ENCODE results near the gene QPRT. TPM values are rescaled to one million over a fixed set of nuclear protein-coding genes. Genes with fewer than 3 reads are reported as not detected.
"Not testable (repeated sequence)": the region's sequence is repeated elsewhere in the genome, so short reads cannot be mapped to it uniquely, and the experiment has no call there.

Gene QPRT
- total RNA-seq, 1 donor from 2014 or later = 49.6 TPM

GRCh38 chr16:29738514-29738913, 59.5 kb downstream of the QPRT start:
- TF ChIP-seq, protein P1, sequence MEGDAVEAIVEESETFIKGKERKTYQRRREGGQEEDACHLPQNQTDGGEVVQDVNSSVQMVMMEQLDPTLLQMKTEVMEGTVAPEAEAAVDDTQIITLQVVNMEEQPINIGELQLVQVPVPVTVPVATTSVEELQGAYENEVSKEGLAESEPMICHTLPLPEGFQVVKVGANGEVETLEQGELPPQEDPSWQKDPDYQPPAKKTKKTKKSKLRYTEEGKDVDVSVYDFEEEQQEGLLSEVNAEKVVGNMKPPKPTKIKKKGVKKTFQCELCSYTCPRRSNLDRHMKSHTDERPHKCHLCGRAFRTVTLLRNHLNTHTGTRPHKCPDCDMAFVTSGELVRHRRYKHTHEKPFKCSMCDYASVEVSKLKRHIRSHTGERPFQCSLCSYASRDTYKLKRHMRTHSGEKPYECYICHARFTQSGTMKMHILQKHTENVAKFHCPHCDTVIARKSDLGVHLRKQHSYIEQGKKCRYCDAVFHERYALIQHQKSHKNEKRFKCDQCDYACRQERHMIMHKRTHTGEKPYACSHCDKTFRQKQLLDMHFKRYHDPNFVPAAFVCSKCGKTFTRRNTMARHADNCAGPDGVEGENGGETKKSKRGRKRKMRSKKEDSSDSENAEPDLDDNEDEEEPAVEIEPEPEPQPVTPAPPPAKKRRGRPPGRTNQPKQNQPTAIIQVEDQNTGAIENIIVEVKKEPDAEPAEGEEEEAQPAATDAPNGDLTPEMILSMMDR (IDR thresholded peaks at IDR 0.05) = no peak
- TF ChIP-seq EZH2phosphoT487 (IDR thresholded peaks at IDR 0.05) (no peak), EZH2 (IDR thresholded peaks at IDR 0.05) (no peak)
- Mint-ChIP-seq H3K4me3 (no peak overlapping the region), H3K27me3 (ENCODE audit: insufficient read depth, low read depth) (peaks cover 15% of the 10 kb centered on the region), H3K9me3 (no peaks in the 10 kb centered on the region), H3K36me3 (no peaks in the 10 kb centered on the region), H3K4me1 (peaks cover 3% of the 10 kb centered on the region), H3K27ac (no peak overlapping the region)
- Histone ChIP-seq H3K9ac (no peak overlapping the region), H3K4me2 (no peak overlapping the region), H4K20me1 (ENCODE audit: low read depth) (no peaks in the 10 kb centered on the region), H3K27ac (no peak overlapping the region), H3K27me3 (no peaks in the 10 kb centered on the region), H3K4me1 (no peaks in the 10 kb centered on the region), H3K36me3 (no peaks in the 10 kb centered on the region), H3K4me3 (no peak overlapping the region), H3K9me3 (ENCODE audit: low read depth) (no peaks in the 10 kb centered on the region), H2AFZ (replicated peaks) (no peak overlapping the region), H3K79me2 (ENCODE audit: low read depth) (no peaks in the 10 kb centered on the region), H3F3A (ENCODE audit: low read depth) (no peaks in the 10 kb centered on the region)
- no peak for DNase-seq (ENCODE audit: low spot score)

GRCh38 chr16:29739927-29740629, 61.1 kb downstream of the QPRT start:
- H3K36me3 Mint-ChIP-seq; H3K9ac ChIP-seq; H3K9me3 ChIP-seq (ENCODE audit: low read depth); H3K4me1 Mint-ChIP-seq; H3K4me1 ChIP-seq; H3K27ac Mint-ChIP-seq; H2AFZ ChIP-seq (replicated peaks); H3K27me3 ChIP-seq; H3K4me3 Mint-ChIP-seq; H4K20me1 ChIP-seq (ENCODE audit: low read depth); H3K36me3 ChIP-seq; H3F3A ChIP-seq (ENCODE audit: low read depth); DNase-seq (ENCODE audit: low spot score); H3K4me2 ChIP-seq; H3K4me3 ChIP-seq; H3K27ac ChIP-seq; H3K79me2 ChIP-seq (ENCODE audit: low read depth); H3K9me3 Mint-ChIP-seq: not testable (repeated sequence)
- peaks cover 16% of the 10 kb centered on the region for H3K27me3 Mint-ChIP-seq (ENCODE audit: insufficient read depth, low read depth)

GRCh38 chr16:29740630-29741015, 61.6 kb downstream of the QPRT start:
- H3K4me3 Mint-ChIP-seq; DNase-seq (ENCODE audit: low spot score); H3F3A ChIP-seq (ENCODE audit: low read depth); H3K9ac ChIP-seq; H2AFZ ChIP-seq (replicated peaks); H3K9me3 Mint-ChIP-seq; H3K4me1 Mint-ChIP-seq; H3K36me3 ChIP-seq; H3K36me3 Mint-ChIP-seq; H3K4me3 ChIP-seq; H3K79me2 ChIP-seq (ENCODE audit: low read depth); H3K9me3 ChIP-seq (ENCODE audit: low read depth); H4K20me1 ChIP-seq (ENCODE audit: low read depth); H3K4me2 ChIP-seq; H3K27ac ChIP-seq; H3K27me3 ChIP-seq; H3K4me1 ChIP-seq: not testable (repeated sequence)
- H3K27ac Mint-ChIP-seq = peak overlapping the region; percentile 5
- H3K27me3 Mint-ChIP-seq (ENCODE audit: insufficient read depth, low read depth) = peaks cover 16% of the 10 kb centered on the region

GRCh38 chr16:29742683-29743275, 63.8 kb downstream of the QPRT start:
- Mint-ChIP-seq H3K9me3 (no peaks in the 10 kb centered on the region), H3K27me3 (ENCODE audit: insufficient read depth, low read depth) (peaks cover 17% of the 10 kb centered on the region), H3K27ac (no peak overlapping the region), H3K4me3 (no peak overlapping the region), H3K4me1 (peaks cover 3% of the 10 kb centered on the region), H3K36me3 (no peaks in the 10 kb centered on the region)
- H3K27me3 ChIP-seq = no peaks in the 10 kb centered on the region
- TF ChIP-seq, protein P1 (IDR thresholded peaks at IDR 0.05) = no peak
- DNase-seq (ENCODE audit: low spot score) = no peak
- H3K4me3 ChIP-seq = no peak overlapping the region
- no peaks in the 10 kb centered on the region for H3K9me3 ChIP-seq (ENCODE audit: low read depth)
- H3K79me2 ChIP-seq (ENCODE audit: low read depth) = no peaks in the 10 kb centered on the region
- H4K20me1 ChIP-seq (ENCODE audit: low read depth) = no peaks in the 10 kb centered on the region
- no peak overlapping the region for H3K9ac ChIP-seq
- no peaks in the 10 kb centered on the region for H3K36me3 ChIP-seq
- no peaks in the 10 kb centered on the region for H3K4me1 ChIP-seq
- H3F3A ChIP-seq (ENCODE audit: low read depth) = no peaks in the 10 kb centered on the region
- no peak overlapping the region for H2AFZ ChIP-seq (replicated peaks)
- H3K4me2 ChIP-seq = no peak overlapping the region
- no peak overlapping the region for H3K27ac ChIP-seq
